HCT116 (cell line): ENCODE results near the gene LRG1. TPM values are rescaled to one million over a fixed set of nuclear protein-coding genes. Genes with fewer than 3 reads are reported as not detected.

Experiments used
- ATAC-seq: fragments of 200-7000 bp; cut with Tn5 transposase; 2 replicates; pipeline ENCODE4 v1.9.1; 2020; ENCODE audit warnings: mild to moderate bottlenecking, moderate library complexity
- BruUV-seq: library from RNA; stranded (reverse); fragments of 400-500 nt; replicated peaks from 2 replicates; lab custom pipeline; 2021; lab: Mats Ljungman, UMichigan
- CTCF ChIA-PET: fragments of 300-600 bp; sonication (Branson Sonifier 250); formaldehyde crosslinking; loops from one replicate; lab custom pipeline; 2021; ENCODE audit warnings: antibody characterized with exemption; lab: Charles Lee
- POLR2A ChIA-PET: fragments of 300-600, 350-600 bp; sonication (Branson Sonifier 250); formaldehyde crosslinking; loops from one replicate; lab custom pipeline; 2021; ENCODE audit warnings: antibody characterized with exemption; lab: Charles Lee
- RAD21 ChIA-PET, 2 experiments: fragments of 300-600 bp; sonication (Branson Sonifier 250); formaldehyde crosslinking; loops; one replicate each; lab custom pipeline; 2023; ENCODE audit warnings: low total read pairs in 2 of 2; ENCODE audit not compliant: uncharacterized antibody in 2 of 2, unreplicated experiment in 2 of 2, low non-redundant PET in 1 of 2; lab: Charles Lee
- DNase-seq: peaks from one replicate; pipeline ENCODE4 v3.0.0-alpha.2; 2010; ENCODE audit warnings: low read depth, low spot score
- H2AFZ ChIP-seq: fragments of 200-600 bp; shearing (Covaris generic), sonication (generic); 2 replicates; pipeline ENCODE4 v1.6.1; 2017; ENCODE audit warnings: low read depth, mixed run types, mixed read lengths, antibody characterized with exemption, low read length; ENCODE audit not compliant: poor library complexity, severe bottlenecking
- H3K27ac ChIP-seq: 2 replicates; pipeline ENCODE4 v1.5.1; 2012; ENCODE audit warnings: low read depth, low read length
- H3K27me3 ChIP-seq: fragments of 200-600 bp; sonication (generic); 2 replicates; pipeline ENCODE4 v1.6.1; 2016; ENCODE audit warnings: mixed run types, low read length, mixed read lengths; ENCODE audit not compliant: insufficient read depth
- H3K36me3 ChIP-seq, 2 experiments: fragments of 200-500 bp in 1 of 2; fragments of 200-600 bp in 1 of 2; sonication (Bioruptor generic) in 1 of 2; sonication (generic) in 1 of 2; 2 replicates each; pipeline versions ENCODE4 v1.5.1 to v1.6.1; 2014 to 2016; ENCODE audit warnings: low read length in 2 of 2, inconsistent platforms in 1 of 2, mixed read lengths in 1 of 2, mixed run types in 1 of 2; ENCODE audit not compliant: insufficient read depth in 2 of 2, control insufficient read depth in 1 of 2
- H3K4me1 ChIP-seq, 2 experiments: fragments of 200-600 bp in 1 of 2; sonication (generic) in 1 of 2; 2 replicates each; pipeline versions ENCODE4 v1.5.1 to v1.6.1; 2012 to 2017; ENCODE audit warnings: low read length in 2 of 2, inconsistent platforms in 1 of 2, mild to moderate bottlenecking in 1 of 2, mixed read lengths in 1 of 2, mixed run types in 1 of 2, moderate library complexity in 1 of 2; ENCODE audit not compliant: insufficient read depth in 2 of 2, control insufficient read depth in 1 of 2
- H3K4me2 ChIP-seq: fragments of 200-600 bp; sonication (generic); 2 replicates; pipeline ENCODE4 v1.6.1; 2017; ENCODE audit warnings: mixed run types, low read length, mixed read lengths
- H3K4me3 ChIP-seq, 2 experiments: fragments of 200-600 bp in 1 of 2; sonication (generic) in 1 of 2; replicated peaks in 1 of 2; 2 replicates each; pipeline ENCODE4 v1.5.1; 2011 to 2016; ENCODE audit warnings: low read length in 2 of 2, control low read depth in 1 of 2, low read depth in 1 of 2, mild to moderate bottlenecking in 1 of 2, mixed read lengths in 1 of 2, mixed run types in 1 of 2
- H3K79me2 ChIP-seq: fragments of 200-600 bp; sonication (generic); 2 replicates; pipeline ENCODE4 v1.6.1; 2017; ENCODE audit warnings: mild to moderate bottlenecking, mixed run types, low read length, moderate library complexity, mixed read lengths; ENCODE audit not compliant: insufficient read depth
- H3K9ac ChIP-seq: fragments of 200-600 bp; sonication (generic); 2 replicates; pipeline ENCODE4 v1.6.1; 2016; ENCODE audit warnings: low read length, mixed read lengths
- H3K9me2 ChIP-seq: fragments of 200-600 bp; sonication (generic), shearing (Covaris generic); 2 replicates; pipeline ENCODE4 v1.6.1; 2017; ENCODE audit warnings: mixed run types, mild to moderate bottlenecking, moderate library complexity; ENCODE audit not compliant: insufficient read depth
- H3K9me3 ChIP-seq, 2 experiments: fragments of 200-500 bp in 1 of 2; fragments of 200-600 bp in 1 of 2; sonication (Bioruptor generic) in 1 of 2; sonication (generic) in 1 of 2; 2 replicates each; pipeline ENCODE4 v1.6.1; 2014 to 2017; ENCODE audit warnings: low read length in 2 of 2, mixed read lengths in 2 of 2, inconsistent platforms in 1 of 2, low read depth in 1 of 2, mild to moderate bottlenecking in 1 of 2, mixed run types in 1 of 2, moderate library complexity in 1 of 2; ENCODE audit not compliant: control insufficient read depth in 1 of 2, insufficient read depth in 1 of 2
- H4K20me1 ChIP-seq: fragments of 200-600 bp; sonication (generic), shearing (Covaris generic); 2 replicates; pipeline ENCODE4 v1.6.1; 2017; ENCODE audit warnings: mixed run types, mild to moderate bottlenecking, moderate library complexity; ENCODE audit not compliant: insufficient read depth
- CEBPB ChIP-seq: IDR thresholded peaks from 2 replicates; pipeline ENCODE4 v1.6.1; 2012; ENCODE audit warnings: low read depth
- EGR1 ChIP-seq: IDR thresholded peaks from 2 replicates; pipeline ENCODE4 v1.6.1; 2012; ENCODE audit warnings: low read depth
- EZH2 ChIP-seq: fragments of 200-600 bp; sonication (generic); IDR thresholded peaks from 2 replicates; pipeline ENCODE4 v1.6.1; 2017; ENCODE audit warnings: antibody characterized with exemption, mixed run types
- EZH2phosphoT487 ChIP-seq: fragments of 200-600 bp; IDR thresholded peaks from 2 replicates; pipeline ENCODE4 v1.6.1; 2018; ENCODE audit warnings: antibody characterized with exemption, borderline replicate concordance
- FOSL1 ChIP-seq: IDR thresholded peaks from 2 replicates; pipeline ENCODE4 v1.6.1; 2012; ENCODE audit warnings: low read depth
- JUND ChIP-seq: IDR thresholded peaks from 2 replicates; pipeline ENCODE4 v1.6.1; 2012
- SP1 ChIP-seq: IDR thresholded peaks from 2 replicates; pipeline ENCODE4 v1.6.1; 2012; ENCODE audit warnings: low read depth
- SRF ChIP-seq: IDR thresholded peaks from 2 replicates; pipeline ENCODE4 v1.6.1; 2012; ENCODE audit warnings: low read depth
- TCF7L2 ChIP-seq: IDR thresholded peaks from 2 replicates; pipeline ENCODE4 v1.7.0; 2011; ENCODE audit warnings: borderline replicate concordance, inconsistent platforms; ENCODE audit not compliant: insufficient read depth, insufficient read length; ENCODE audit errors: extremely low read depth
- ZFX ChIP-seq: fragments of 450-650 bp; IDR thresholded peaks from 2 replicates; pipeline ENCODE4 v1.6.1; 2017
- ZNF274 ChIP-seq: fragments of 200-500 bp; sonication (Bioruptor generic); IDR thresholded peaks from 2 replicates; pipeline ENCODE4 v1.6.1; 2014; ENCODE audit warnings: mild to moderate bottlenecking, low read depth, low read length, inconsistent platforms
- intact Hi-C: fragments of 100-400 bp; cut with micrococcal nuclease; formaldehyde crosslinking; loops from 2 replicates; pipeline ENCODE4 v1.10.0; 2022
- total RNA-seq: library from RNA; stranded (reverse); gene quantifications from one replicate; pipeline ENCODE4 v1.2.1, GENCODE V29; 2021; ENCODE audit not compliant: unreplicated experiment
- TF ChIP-seq, protein P1 (sequence below): IDR thresholded peaks from 2 replicates; pipeline ENCODE4 v1.6.1; 2012; ENCODE audit warnings: low read depth
- TF ChIP-seq, protein P2 (sequence below): IDR thresholded peaks from 2 replicates; pipeline ENCODE4 v1.6.1; 2012
- TF ChIP-seq, protein P3 (sequence below): IDR thresholded peaks from 2 replicates; pipeline ENCODE4 v1.6.1; 2011; ENCODE audit warnings: mild to moderate bottlenecking, low read length, moderate library complexity; ENCODE audit not compliant: insufficient replicate concordance; ENCODE audit errors: extremely low read depth
- TF ChIP-seq, protein P4 (sequence below): IDR thresholded peaks from 2 replicates; pipeline ENCODE4 v1.6.1; 2012
- TF ChIP-seq, protein P5 (sequence below), 3 experiments: fragments of 200-600 bp in 1 of 3; sonication (generic) in 1 of 3; IDR thresholded peaks in 2 of 3; conservative IDR thresholded peaks in 1 of 3; 2 replicates each; pipeline ENCODE4 v1.5.1; 2012 to 2017; ENCODE audit warnings: low read depth in 2 of 3, low read length in 2 of 3, antibody characterized with exemption in 1 of 3, borderline replicate concordance in 1 of 3, control low read depth in 1 of 3, mild to moderate bottlenecking in 1 of 3, mixed read lengths in 1 of 3, mixed run types in 1 of 3, moderate library complexity in 1 of 3; ENCODE audit not compliant: insufficient read depth in 1 of 3

Gene LRG1
- total RNA-seq, 1 experiment from 2014 or later, result 1.3 TPM

DNA sequence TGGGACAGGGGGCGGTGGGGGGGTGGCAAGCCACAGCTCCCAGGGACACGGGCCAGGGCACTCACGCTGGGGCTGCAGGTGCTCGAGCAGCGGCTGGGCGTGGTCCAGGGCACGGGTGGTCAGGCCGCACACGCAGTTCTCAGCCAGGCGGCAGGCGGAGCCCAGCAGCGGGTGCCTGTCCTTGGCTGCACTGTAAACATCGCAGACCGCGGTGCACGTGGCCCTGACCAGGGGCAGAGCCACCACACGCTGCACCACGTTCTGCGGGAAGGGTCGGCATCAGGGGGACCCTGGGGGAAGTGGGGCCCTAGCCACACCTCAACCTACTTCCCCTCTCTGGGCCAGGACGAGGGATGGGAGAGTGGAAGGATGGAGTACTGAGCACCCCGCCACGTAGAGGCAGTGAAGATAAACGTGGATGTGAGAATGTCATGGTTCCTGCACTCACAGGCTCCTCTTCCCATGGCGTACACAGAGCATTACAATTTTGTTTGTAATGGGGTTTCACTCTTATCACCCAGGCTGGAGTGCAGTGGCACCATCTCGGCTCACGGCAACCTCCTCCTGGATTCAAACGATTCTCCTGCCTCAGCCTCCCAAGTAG is 8.2 kb downstream of the LRG1 start:
- Histone ChIP-seq H3K9ac (no peak overlapping the region), H3K27me3 (no peaks in the 10 kb centered on the region), H3K9me2 (no peaks in the 10 kb centered on the region), H3K36me3 (no peaks in the 10 kb centered on the region), H3K27ac (no peak overlapping the region), H3K4me2 (no peak overlapping the region), H3K9me3 (no peaks in the 10 kb centered on the region), H4K20me1 (no peaks in the 10 kb centered on the region), H3K4me1 (peaks cover 6 to 20% of the 10 kb centered on the region in 2 experiments; a peak in 3 of 4 replicates), H3K4me3 (no peak overlapping the region), H2AFZ (no peak overlapping the region), H3K79me2 (no peaks in the 10 kb centered on the region)
- TF ChIP-seq ZNF274 (no peak), FOSL1 (no peak), CEBPB (no peak), EZH2 (no peak), ZFX (no peak), TCF7L2 (no peak), EGR1 (no peak), EZH2phosphoT487 (no peak), JUND (no peak), SP1 (no peak), SRF (no peak)
- TF ChIP-seq, protein P1, sequence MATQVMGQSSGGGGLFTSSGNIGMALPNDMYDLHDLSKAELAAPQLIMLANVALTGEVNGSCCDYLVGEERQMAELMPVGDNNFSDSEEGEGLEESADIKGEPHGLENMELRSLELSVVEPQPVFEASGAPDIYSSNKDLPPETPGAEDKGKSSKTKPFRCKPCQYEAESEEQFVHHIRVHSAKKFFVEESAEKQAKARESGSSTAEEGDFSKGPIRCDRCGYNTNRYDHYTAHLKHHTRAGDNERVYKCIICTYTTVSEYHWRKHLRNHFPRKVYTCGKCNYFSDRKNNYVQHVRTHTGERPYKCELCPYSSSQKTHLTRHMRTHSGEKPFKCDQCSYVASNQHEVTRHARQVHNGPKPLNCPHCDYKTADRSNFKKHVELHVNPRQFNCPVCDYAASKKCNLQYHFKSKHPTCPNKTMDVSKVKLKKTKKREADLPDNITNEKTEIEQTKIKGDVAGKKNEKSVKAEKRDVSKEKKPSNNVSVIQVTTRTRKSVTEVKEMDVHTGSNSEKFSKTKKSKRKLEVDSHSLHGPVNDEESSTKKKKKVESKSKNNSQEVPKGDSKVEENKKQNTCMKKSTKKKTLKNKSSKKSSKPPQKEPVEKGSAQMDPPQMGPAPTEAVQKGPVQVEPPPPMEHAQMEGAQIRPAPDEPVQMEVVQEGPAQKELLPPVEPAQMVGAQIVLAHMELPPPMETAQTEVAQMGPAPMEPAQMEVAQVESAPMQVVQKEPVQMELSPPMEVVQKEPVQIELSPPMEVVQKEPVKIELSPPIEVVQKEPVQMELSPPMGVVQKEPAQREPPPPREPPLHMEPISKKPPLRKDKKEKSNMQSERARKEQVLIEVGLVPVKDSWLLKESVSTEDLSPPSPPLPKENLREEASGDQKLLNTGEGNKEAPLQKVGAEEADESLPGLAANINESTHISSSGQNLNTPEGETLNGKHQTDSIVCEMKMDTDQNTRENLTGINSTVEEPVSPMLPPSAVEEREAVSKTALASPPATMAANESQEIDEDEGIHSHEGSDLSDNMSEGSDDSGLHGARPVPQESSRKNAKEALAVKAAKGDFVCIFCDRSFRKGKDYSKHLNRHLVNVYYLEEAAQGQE, result no peak
- TF ChIP-seq, protein P2, sequence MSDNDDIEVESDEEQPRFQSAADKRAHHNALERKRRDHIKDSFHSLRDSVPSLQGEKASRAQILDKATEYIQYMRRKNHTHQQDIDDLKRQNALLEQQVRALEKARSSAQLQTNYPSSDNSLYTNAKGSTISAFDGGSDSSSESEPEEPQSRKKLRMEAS, result no peak
- TF ChIP-seq, protein P3, sequence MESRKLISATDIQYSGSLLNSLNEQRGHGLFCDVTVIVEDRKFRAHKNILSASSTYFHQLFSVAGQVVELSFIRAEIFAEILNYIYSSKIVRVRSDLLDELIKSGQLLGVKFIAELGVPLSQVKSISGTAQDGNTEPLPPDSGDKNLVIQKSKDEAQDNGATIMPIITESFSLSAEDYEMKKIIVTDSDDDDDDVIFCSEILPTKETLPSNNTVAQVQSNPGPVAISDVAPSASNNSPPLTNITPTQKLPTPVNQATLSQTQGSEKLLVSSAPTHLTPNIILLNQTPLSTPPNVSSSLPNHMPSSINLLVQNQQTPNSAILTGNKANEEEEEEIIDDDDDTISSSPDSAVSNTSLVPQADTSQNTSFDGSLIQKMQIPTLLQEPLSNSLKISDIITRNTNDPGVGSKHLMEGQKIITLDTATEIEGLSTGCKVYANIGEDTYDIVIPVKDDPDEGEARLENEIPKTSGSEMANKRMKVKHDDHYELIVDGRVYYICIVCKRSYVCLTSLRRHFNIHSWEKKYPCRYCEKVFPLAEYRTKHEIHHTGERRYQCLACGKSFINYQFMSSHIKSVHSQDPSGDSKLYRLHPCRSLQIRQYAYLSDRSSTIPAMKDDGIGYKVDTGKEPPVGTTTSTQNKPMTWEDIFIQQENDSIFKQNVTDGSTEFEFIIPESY, result no peak
- TF ChIP-seq, protein P4, sequence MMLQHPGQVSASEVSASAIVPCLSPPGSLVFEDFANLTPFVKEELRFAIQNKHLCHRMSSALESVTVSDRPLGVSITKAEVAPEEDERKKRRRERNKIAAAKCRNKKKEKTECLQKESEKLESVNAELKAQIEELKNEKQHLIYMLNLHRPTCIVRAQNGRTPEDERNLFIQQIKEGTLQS, result no peak
- TF ChIP-seq, protein P5, sequence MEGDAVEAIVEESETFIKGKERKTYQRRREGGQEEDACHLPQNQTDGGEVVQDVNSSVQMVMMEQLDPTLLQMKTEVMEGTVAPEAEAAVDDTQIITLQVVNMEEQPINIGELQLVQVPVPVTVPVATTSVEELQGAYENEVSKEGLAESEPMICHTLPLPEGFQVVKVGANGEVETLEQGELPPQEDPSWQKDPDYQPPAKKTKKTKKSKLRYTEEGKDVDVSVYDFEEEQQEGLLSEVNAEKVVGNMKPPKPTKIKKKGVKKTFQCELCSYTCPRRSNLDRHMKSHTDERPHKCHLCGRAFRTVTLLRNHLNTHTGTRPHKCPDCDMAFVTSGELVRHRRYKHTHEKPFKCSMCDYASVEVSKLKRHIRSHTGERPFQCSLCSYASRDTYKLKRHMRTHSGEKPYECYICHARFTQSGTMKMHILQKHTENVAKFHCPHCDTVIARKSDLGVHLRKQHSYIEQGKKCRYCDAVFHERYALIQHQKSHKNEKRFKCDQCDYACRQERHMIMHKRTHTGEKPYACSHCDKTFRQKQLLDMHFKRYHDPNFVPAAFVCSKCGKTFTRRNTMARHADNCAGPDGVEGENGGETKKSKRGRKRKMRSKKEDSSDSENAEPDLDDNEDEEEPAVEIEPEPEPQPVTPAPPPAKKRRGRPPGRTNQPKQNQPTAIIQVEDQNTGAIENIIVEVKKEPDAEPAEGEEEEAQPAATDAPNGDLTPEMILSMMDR (IDR thresholded peaks at IDR 0.05 in 2 of 3, conservative IDR thresholded peaks at IDR 0.05 in 1 of 3; ENCODE audit: borderline replicate concordance in 1 of 3, insufficient read depth in 1 of 3, low read depth in 2 of 3, low read length in 2 of 3), result no peak
- DNase-seq, result no peak
- ChIA-PET POLR2A (no interaction called here), CTCF (interaction anchor here (0.9 kb wide), 1 partner anchor 8 kb away, joined by 5 read pairs; no protein-coding TSS in a partner anchor), RAD21 (no interaction called here)
- no TSS peak for BruUV-seq
- intact Hi-C loops, result no loop called here
- ATAC-seq, result no peak
